Trophoblast cell (in vitro differentiated cells and primary cell): ENCODE measurements around the gene SGMS1.

Source experiments
- DNase-seq, 2 donors: peaks; one replicate each; pipeline ENCODE4 v3.0.0-alpha.2; 2016
- H2AFZ ChIP-seq: 2 replicates; pipeline ENCODE4 v1.6.1; 2013; ENCODE audit warnings: low read length, moderate library complexity, mild to moderate bottlenecking; ENCODE audit not compliant: insufficient read depth, poor library complexity
- H2AK5ac ChIP-seq: 2 replicates; pipeline ENCODE4 v1.6.1; 2013; ENCODE audit warnings: mild to moderate bottlenecking, low read length
- H2BK120ac ChIP-seq: 2 replicates; pipeline ENCODE4 v1.6.1; 2013; ENCODE audit warnings: low read length, mild to moderate bottlenecking, moderate library complexity; ENCODE audit not compliant: insufficient read depth, poor library complexity
- H2BK12ac ChIP-seq: 2 replicates; pipeline ENCODE4 v1.6.1; 2013; ENCODE audit warnings: mild to moderate bottlenecking, low read length, moderate library complexity
- H2BK5ac ChIP-seq: 2 replicates; pipeline ENCODE4 v1.6.1; 2013; ENCODE audit warnings: low read length, low read depth, moderate library complexity, mild to moderate bottlenecking; ENCODE audit not compliant: poor library complexity
- H3K14ac ChIP-seq: 2 replicates; pipeline ENCODE4 v1.6.1; 2013; ENCODE audit warnings: mild to moderate bottlenecking, low read length
- H3K18ac ChIP-seq: 2 replicates; pipeline ENCODE4 v1.6.1; 2013; ENCODE audit warnings: mild to moderate bottlenecking, low read length
- H3K23ac ChIP-seq: 2 replicates; pipeline ENCODE4 v1.6.1; 2013; ENCODE audit warnings: low read length
- H3K27ac ChIP-seq: 2 replicates; pipeline ENCODE4 v1.5.1; 2013; ENCODE audit warnings: low read depth, mild to moderate bottlenecking, inconsistent platforms, low read length, moderate library complexity
- H3K27me3 ChIP-seq: 2 replicates; pipeline ENCODE4 v1.6.1; 2013; ENCODE audit warnings: inconsistent platforms, mild to moderate bottlenecking, low read length, moderate library complexity; ENCODE audit not compliant: insufficient read depth
- H3K36me3 ChIP-seq, 2 experiments: 1 replicate in 1 of 2; 2 replicates in 1 of 2; pipeline ENCODE4 v1.6.1; 2013; ENCODE audit warnings: low read length in 2 of 2, mild to moderate bottlenecking in 2 of 2, moderate library complexity in 1 of 2; ENCODE audit not compliant: insufficient read depth in 2 of 2, control insufficient read depth in 1 of 2
- H3K4ac ChIP-seq: 2 replicates; pipeline ENCODE4 v1.6.1; 2013; ENCODE audit warnings: low read depth, mild to moderate bottlenecking, low read length, moderate library complexity
- H3K4me1 ChIP-seq, 2 experiments: 1 replicate in 1 of 2; 2 replicates in 1 of 2; pipeline ENCODE4 v1.6.1; 2013; ENCODE audit warnings: low read length in 2 of 2, mild to moderate bottlenecking in 2 of 2, moderate library complexity in 1 of 2; ENCODE audit not compliant: insufficient read depth in 2 of 2, control insufficient read depth in 1 of 2
- H3K4me2 ChIP-seq: 2 replicates; pipeline ENCODE4 v1.6.1; 2013; ENCODE audit warnings: inconsistent platforms, mild to moderate bottlenecking, low read length, moderate library complexity
- H3K4me3 ChIP-seq: 2 replicates; pipeline ENCODE4 v1.5.1; 2013; ENCODE audit warnings: mild to moderate bottlenecking, low read depth, low read length, inconsistent platforms
- H3K79me1 ChIP-seq: one replicate; pipeline ENCODE4 v1.6.1; 2013; ENCODE audit warnings: low read length
- H3K79me2 ChIP-seq: 2 replicates; pipeline ENCODE4 v1.6.1; 2013; ENCODE audit warnings: low read length, mild to moderate bottlenecking; ENCODE audit not compliant: control insufficient read depth, insufficient read depth, poor library complexity
- H3K9ac ChIP-seq: 2 replicates; pipeline ENCODE4 v1.6.1; 2013; ENCODE audit warnings: mild to moderate bottlenecking, low read length
- H3K9me3 ChIP-seq: 2 replicates; pipeline ENCODE4 v1.6.1; 2013; ENCODE audit warnings: low read depth, mild to moderate bottlenecking, control low read depth, inconsistent platforms, low read length; ENCODE audit not compliant: insufficient read depth
- H4K12ac ChIP-seq: 2 replicates; pipeline ENCODE4 v1.6.1; 2013; ENCODE audit warnings: low read depth, mild to moderate bottlenecking, low read length, moderate library complexity
- H4K8ac ChIP-seq: 2 replicates; pipeline ENCODE4 v1.6.1; 2013; ENCODE audit warnings: low read depth, mild to moderate bottlenecking, low read length, moderate library complexity
- H4K91ac ChIP-seq: one replicate; pipeline ENCODE4 v1.6.1; 2013; ENCODE audit warnings: low read depth, mild to moderate bottlenecking, low read length, moderate library complexity
- WGBS: extraction: QIAGEN DNeasy Blood & Tissue Kit; methylation state at CpG from one replicate; pipeline ENCODE4 v1.1.7; 2013; ENCODE audit warnings: missing lambda C conversion rate; ENCODE audit not compliant: insufficient read length, insufficient coverage; ENCODE audit errors: extremely low coverage; 5-methylcytosine and 5-hydroxymethylcytosine counted together

Gene SGMS1

GRCh38 chr10:50398381-50398780 is 225.4 kb downstream of the SGMS1 start:
- no peak overlapping the region for H3K4ac ChIP-seq
- no peak overlapping the region for H3K14ac ChIP-seq
- H3K79me2 ChIP-seq: no peaks in the 10 kb centered on the region
- no peak overlapping the region for H2AFZ ChIP-seq
- no peak overlapping the region for H3K4me2 ChIP-seq
- no peak overlapping the region for H2AK5ac ChIP-seq
- H3K79me1 ChIP-seq: no peaks in the 10 kb centered on the region
- peaks cover 3 to 11% of the 10 kb centered on the region in 2 experiments for H3K4me1 ChIP-seq
- no peak overlapping the region for H3K9ac ChIP-seq
- no peak overlapping the region for H2BK5ac ChIP-seq
- H3K9me3 ChIP-seq: no peaks in the 10 kb centered on the region
- H3K4me3 ChIP-seq: no peak overlapping the region
- H3K18ac ChIP-seq: no peak overlapping the region
- no peak overlapping the region for H4K91ac ChIP-seq
- no peak overlapping the region for H3K23ac ChIP-seq
- H3K36me3 ChIP-seq: no peaks in the 10 kb centered on the region
- H3K27ac ChIP-seq: no peak overlapping the region
- H2BK12ac ChIP-seq: no peak overlapping the region
- peak in 1 of 2 donors; percentile 39 for DNase-seq
- no peak overlapping the region for H4K12ac ChIP-seq
- H3K27me3 ChIP-seq: no peaks in the 10 kb centered on the region
- H2BK120ac ChIP-seq: no peak overlapping the region
- H4K8ac ChIP-seq: no peak overlapping the region
- no CpG with 5 or more reads among the region's 2 CpGs for WGBS

- no CpG with 5 or more reads among the region's 8 CpGs for WGBS
Observed at GRCh38 chr10:50397312-50398140, 226.2 kb downstream of the SGMS1 start.

GRCh38 chr10:50396491-50397311 is 227.1 kb downstream of the SGMS1 start:
- Histone ChIP-seq H3K23ac (no peak overlapping the region), H3K79me1 (no peaks in the 10 kb centered on the region), H3K36me3 (no peaks in the 10 kb centered on the region), H3K79me2 (no peaks in the 10 kb centered on the region), H3K4me2 (no peak overlapping the region), H3K14ac (no peak overlapping the region), H3K9ac (no peak overlapping the region), H2AK5ac (no peak overlapping the region), H2AFZ (no peak overlapping the region), H3K9me3 (no peaks in the 10 kb centered on the region), H2BK120ac (no peak overlapping the region), H3K4me3 (no peak overlapping the region), H4K8ac (no peak overlapping the region), H3K4me1 (peaks cover 3 to 11% of the 10 kb centered on the region in 2 experiments), H3K27ac (no peak overlapping the region), H4K91ac (no peak overlapping the region), H3K27me3 (no peaks in the 10 kb centered on the region), H3K4ac (no peak overlapping the region), H3K18ac (no peak overlapping the region), H2BK12ac (no peak overlapping the region), H2BK5ac (no peak overlapping the region), H4K12ac (no peak overlapping the region)
- DNase-seq: peak in 1 of 2 donors; percentile 76
- no CpG with 5 or more reads among the region's 7 CpGs for WGBS

More at GRCh38 chr10:50397312-50398140, 226.2 kb downstream of the SGMS1 start:
- Histone ChIP-seq H3K4ac (no peak overlapping the region), H3K36me3 (no peaks in the 10 kb centered on the region), H3K9me3 (no peaks in the 10 kb centered on the region), H3K9ac (no peak overlapping the region), H3K27ac (peak overlapping the region; percentile 34), H3K23ac (no peak overlapping the region), H4K8ac (no peak overlapping the region), H2AFZ (no peak overlapping the region), H2AK5ac (no peak overlapping the region), H3K4me2 (no peak overlapping the region), H3K14ac (no peak overlapping the region), H2BK5ac (no peak overlapping the region), H3K79me2 (no peaks in the 10 kb centered on the region), H4K12ac (no peak overlapping the region), H3K18ac (no peak overlapping the region), H3K4me3 (no peak overlapping the region), H2BK12ac (no peak overlapping the region), H2BK120ac (no peak overlapping the region), H3K79me1 (no peaks in the 10 kb centered on the region), H3K27me3 (no peaks in the 10 kb centered on the region), H3K4me1 (peaks cover 3 to 11% of the 10 kb centered on the region in 2 experiments), H4K91ac (no peak overlapping the region)
- peak in 1 of 2 donors; percentile 51 for DNase-seq

GRCh38 chr10:50395851-50396250 is 227.9 kb downstream of the SGMS1 start:
- Histone ChIP-seq H3K4me2 (no peak overlapping the region), H3K27ac (no peak overlapping the region), H3K14ac (no peak overlapping the region), H3K27me3 (no peaks in the 10 kb centered on the region), H3K79me1 (no peaks in the 10 kb centered on the region), H3K4me3 (no peak overlapping the region), H2BK5ac (no peak overlapping the region), H2BK12ac (no peak overlapping the region), H2AFZ (no peak overlapping the region), H3K18ac (no peak overlapping the region), H2BK120ac (no peak overlapping the region), H3K4me1 (peaks cover 2 to 11% of the 10 kb centered on the region in 2 experiments), H3K4ac (no peak overlapping the region), H3K79me2 (no peaks in the 10 kb centered on the region), H3K9ac (no peak overlapping the region), H4K91ac (no peak overlapping the region), H2AK5ac (no peak overlapping the region), H4K8ac (no peak overlapping the region), H4K12ac (no peak overlapping the region), H3K9me3 (no peaks in the 10 kb centered on the region), H3K36me3 (no peaks in the 10 kb centered on the region), H3K23ac (no peak overlapping the region)
- DNase-seq: no peak
- WGBS: no CpG with 5 or more reads among the region's 2 CpGs
